ENCODE results near the gene MAP2K7. TPM values are rescaled to one million over a fixed set of nuclear protein-coding genes. Genes with fewer than 3 reads are reported as not detected.
A peak's percentile ranks its signal among the peaks of the same experiment; 100 is the strongest.

MAP2K7 gene
- total RNA-seq, 1 experiment from 2014 or later, result 39.4 TPM

DNA sequence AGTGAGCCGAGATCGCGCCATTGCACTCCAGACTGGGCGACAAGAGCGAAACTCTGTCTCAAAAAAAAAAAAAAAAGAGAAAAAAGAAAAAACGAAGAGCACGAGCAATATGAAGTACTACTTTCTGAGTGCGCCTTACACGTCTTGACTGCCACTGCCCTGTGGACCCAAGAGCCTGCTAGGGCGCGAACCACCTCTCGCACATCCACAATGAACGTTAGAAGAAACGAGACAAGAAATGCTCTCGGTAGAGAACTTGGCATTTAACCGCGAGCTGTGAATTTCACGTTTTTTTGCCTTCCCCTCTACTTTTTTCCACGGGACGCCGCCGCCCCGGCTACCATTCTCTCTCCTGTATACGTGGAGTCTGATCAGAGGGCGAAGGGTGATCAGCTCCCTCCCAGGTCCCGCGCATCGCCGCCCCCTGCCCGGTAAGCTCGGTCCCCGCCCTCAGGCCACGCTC, 39.3 kb downstream of the MAP2K7 start:
- Mint-ChIP-seq H3K27me3 (ENCODE audit: low read depth) (peaks cover 2% of the 10 kb centered on the region; the same call in 1 of the 2 replicates), H3K4me1 (peaks cover 8% of the 10 kb centered on the region; the same call in 1 of the 2 replicates), H3K9me3 (no peaks in the 10 kb centered on the region), H3K4me3 (peak overlapping the region; percentile 88), H3K36me3 (peaks cover 23% of the 10 kb centered on the region), H3K27ac (peak overlapping the region; percentile 95)
- ATAC-seq (peak; percentile 5), DNase-seq (ENCODE audit: low spot score) (no peak)
- POLR2A ChIA-PET, result interaction anchor here (0.5 to 2.1 kb wide), 16 partner anchors 11 to 552 kb away, joined by 3 to 13 read pairs (median 4); partner anchors contain the start of genes CTXN1, ELAVL1 and SNAPC2
- CTCF ChIA-PET, result interaction anchor here (0.6 to 4.5 kb wide), 35 partner anchors 8 to 437 kb away, joined by 3 to 90 read pairs (median 6); partner anchors contain the start of genes CTXN1, MAP2K7, SNAPC2 and TRAPPC5
- 0 out of 2 replicates have a peak, but pooled peaks have one; percentile 15 for TF ChIP-seq EMX1 (CRISPR knock-in tag; IDR thresholded peaks at IDR 0.05)
- no peak for TF ChIP-seq ZNF219 (CRISPR knock-in tag; IDR thresholded peaks at IDR 0.05; ENCODE audit: borderline replicate concordance)

DNA sequence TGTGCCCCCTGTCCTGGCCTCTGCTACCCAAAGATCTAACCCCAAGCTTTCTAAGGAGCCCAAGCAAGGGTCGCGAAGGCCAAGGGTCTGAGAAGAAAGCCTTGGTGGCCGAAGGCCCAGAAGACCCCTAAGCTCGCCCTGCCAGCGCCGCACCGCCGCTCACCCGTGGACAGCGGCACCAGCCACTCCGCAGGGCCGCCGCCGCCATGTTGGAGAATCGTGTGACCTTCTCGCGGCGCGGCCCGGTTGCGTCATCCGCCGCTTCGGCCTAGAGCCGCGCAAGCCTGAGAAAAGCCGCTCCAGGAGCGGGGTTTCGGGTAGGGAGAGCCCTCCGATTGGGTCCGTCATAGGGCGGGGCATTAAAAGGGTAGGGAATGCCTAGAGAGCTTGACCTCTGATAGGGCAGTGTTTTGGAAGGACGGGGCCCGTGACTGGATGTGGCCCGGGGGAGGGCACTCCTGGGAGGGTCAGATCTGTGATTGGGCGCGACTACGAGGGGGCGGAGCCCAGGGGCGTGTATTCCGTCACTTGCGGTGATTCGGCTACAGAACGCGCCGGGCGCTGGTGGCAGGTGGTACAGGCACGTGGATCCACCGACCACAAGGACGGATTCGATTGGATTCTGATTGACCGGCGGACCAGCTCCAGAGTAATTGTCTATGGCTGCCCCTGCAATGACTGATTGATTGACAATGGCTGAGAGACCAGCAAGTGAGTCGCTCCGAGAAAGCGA, 39.9 kb downstream of the MAP2K7 start, which contains the start of gene TIMM44:
TIMM44 (minus strand) TSS at position 223 of the 733 bp plus-strand sequence; CDS start at position 208, 15 bp downstream.
- peaks cover 25% of the 10 kb centered on the region for H3K36me3 Mint-ChIP-seq
- peak within 1 kb of the TSS; percentile 88 for H3K4me3 Mint-ChIP-seq
- H3K27ac Mint-ChIP-seq, result peak within 1 kb of the TSS; percentile 99
- peaks cover 2% of the 10 kb centered on the region; the same call in 1 of the 2 replicates for H3K27me3 Mint-ChIP-seq (ENCODE audit: low read depth)
- no peaks in the 10 kb centered on the region for H3K9me3 Mint-ChIP-seq
- peak; percentile 99 for DNase-seq (ENCODE audit: low spot score)
- peak; percentile 99 for ATAC-seq
- H3K4me1 Mint-ChIP-seq, result peaks cover 8% of the 10 kb centered on the region; the same call in 1 of the 2 replicates
- POLR2A ChIA-PET, result interaction anchor here (0.5 to 2.1 kb wide), 21 partner anchors 10 to 551 kb away, joined by 3 to 13 read pairs (median 4); partner anchors contain the start of genes CTXN1, ELAVL1 and SNAPC2
- CTCF ChIA-PET, result interaction anchor here (0.6 to 4.5 kb wide), 56 partner anchors 8 to 623 kb away, joined by 3 to 90 read pairs (median 5); partner anchors contain the start of genes CERS4, CTXN1, ELAVL1 and MAP2K7
- TF ChIP-seq CREB1 (CRISPR knock-in tag; IDR thresholded peaks at IDR 0.05) (peak; percentile 67; the same call in 1 of the 2 replicates), ZNF138 (CRISPR knock-in tag; conservative IDR thresholded peaks at IDR 0.05) (no peak), E2F1 (CRISPR knock-in tag; IDR thresholded peaks at IDR 0.05) (no peak), ZNF232 (CRISPR knock-in tag; IDR thresholded peaks at IDR 0.05) (peak; percentile 33; the same call in 1 of the 2 replicates), NR1H2 (CRISPR knock-in tag; IDR thresholded peaks at IDR 0.05) (no peak), NFE2L1 (CRISPR knock-in tag; IDR thresholded peaks at IDR 0.05) (peak; percentile 66), ZNF219 (CRISPR knock-in tag; IDR thresholded peaks at IDR 0.05; ENCODE audit: borderline replicate concordance) (no peak), JAZF1 (CRISPR knock-in tag; IDR thresholded peaks at IDR 0.05) (no peak), GRHL2 (CRISPR knock-in tag; IDR thresholded peaks at IDR 0.05; ENCODE audit: insufficient replicate concordance, severe bottlenecking) (no peak), ZNF396 (CRISPR knock-in tag; IDR thresholded peaks at IDR 0.05; ENCODE audit: borderline replicate concordance) (no peak), ZSCAN18 (CRISPR knock-in tag; IDR thresholded peaks at IDR 0.05) (no peak), USF1 (CRISPR knock-in tag; IDR thresholded peaks at IDR 0.05) (peak; percentile 77), ZNF671 (CRISPR knock-in tag; IDR thresholded peaks at IDR 0.05) (no peak), ERG (CRISPR knock-in tag; IDR thresholded peaks at IDR 0.05) (no peak), NR2C2 (CRISPR knock-in tag; IDR thresholded peaks at IDR 0.05) (no peak), ZNF423 (CRISPR knock-in tag; IDR thresholded peaks at IDR 0.05) (no peak), SMAD4 (CRISPR knock-in tag; IDR thresholded peaks at IDR 0.05) (0 out of 2 replicates have a peak, but pooled peaks have one; percentile 19), SMAD3 (CRISPR knock-in tag; IDR thresholded peaks at IDR 0.05; ENCODE audit: borderline replicate concordance) (no peak), CBFB (CRISPR knock-in tag; IDR thresholded peaks at IDR 0.05; ENCODE audit: low read depth) (no peak)
- TF ChIP-seq, protein P1, sequence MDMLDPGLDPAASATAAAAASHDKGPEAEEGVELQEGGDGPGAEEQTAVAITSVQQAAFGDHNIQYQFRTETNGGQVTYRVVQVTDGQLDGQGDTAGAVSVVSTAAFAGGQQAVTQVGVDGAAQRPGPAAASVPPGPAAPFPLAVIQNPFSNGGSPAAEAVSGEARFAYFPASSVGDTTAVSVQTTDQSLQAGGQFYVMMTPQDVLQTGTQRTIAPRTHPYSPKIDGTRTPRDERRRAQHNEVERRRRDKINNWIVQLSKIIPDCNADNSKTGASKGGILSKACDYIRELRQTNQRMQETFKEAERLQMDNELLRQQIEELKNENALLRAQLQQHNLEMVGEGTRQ (CRISPR knock-in tag; IDR thresholded peaks at IDR 0.05), result peak; percentile 80
- TF ChIP-seq, protein P2, sequence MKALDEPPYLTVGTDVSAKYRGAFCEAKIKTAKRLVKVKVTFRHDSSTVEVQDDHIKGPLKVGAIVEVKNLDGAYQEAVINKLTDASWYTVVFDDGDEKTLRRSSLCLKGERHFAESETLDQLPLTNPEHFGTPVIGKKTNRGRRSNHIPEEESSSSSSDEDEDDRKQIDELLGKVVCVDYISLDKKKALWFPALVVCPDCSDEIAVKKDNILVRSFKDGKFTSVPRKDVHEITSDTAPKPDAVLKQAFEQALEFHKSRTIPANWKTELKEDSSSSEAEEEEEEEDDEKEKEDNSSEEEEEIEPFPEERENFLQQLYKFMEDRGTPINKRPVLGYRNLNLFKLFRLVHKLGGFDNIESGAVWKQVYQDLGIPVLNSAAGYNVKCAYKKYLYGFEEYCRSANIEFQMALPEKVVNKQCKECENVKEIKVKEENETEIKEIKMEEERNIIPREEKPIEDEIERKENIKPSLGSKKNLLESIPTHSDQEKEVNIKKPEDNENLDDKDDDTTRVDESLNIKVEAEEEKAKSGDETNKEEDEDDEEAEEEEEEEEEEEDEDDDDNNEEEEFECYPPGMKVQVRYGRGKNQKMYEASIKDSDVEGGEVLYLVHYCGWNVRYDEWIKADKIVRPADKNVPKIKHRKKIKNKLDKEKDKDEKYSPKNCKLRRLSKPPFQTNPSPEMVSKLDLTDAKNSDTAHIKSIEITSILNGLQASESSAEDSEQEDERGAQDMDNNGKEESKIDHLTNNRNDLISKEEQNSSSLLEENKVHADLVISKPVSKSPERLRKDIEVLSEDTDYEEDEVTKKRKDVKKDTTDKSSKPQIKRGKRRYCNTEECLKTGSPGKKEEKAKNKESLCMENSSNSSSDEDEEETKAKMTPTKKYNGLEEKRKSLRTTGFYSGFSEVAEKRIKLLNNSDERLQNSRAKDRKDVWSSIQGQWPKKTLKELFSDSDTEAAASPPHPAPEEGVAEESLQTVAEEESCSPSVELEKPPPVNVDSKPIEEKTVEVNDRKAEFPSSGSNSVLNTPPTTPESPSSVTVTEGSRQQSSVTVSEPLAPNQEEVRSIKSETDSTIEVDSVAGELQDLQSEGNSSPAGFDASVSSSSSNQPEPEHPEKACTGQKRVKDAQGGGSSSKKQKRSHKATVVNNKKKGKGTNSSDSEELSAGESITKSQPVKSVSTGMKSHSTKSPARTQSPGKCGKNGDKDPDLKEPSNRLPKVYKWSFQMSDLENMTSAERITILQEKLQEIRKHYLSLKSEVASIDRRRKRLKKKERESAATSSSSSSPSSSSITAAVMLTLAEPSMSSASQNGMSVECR (CRISPR knock-in tag; IDR thresholded peaks at IDR 0.05; ENCODE audit: borderline replicate concordance), result peak; percentile 33
